IPS-18a (cell line): ENCODE results near the gene ESPN.
"Not testable (repeated sequence)": the region's sequence is repeated elsewhere in the genome, so short reads cannot be mapped to it uniquely, and the experiment has no call there.

Experiments
- H3K27ac ChIP-seq: one replicate; pipeline ENCODE4 v1.5.1; 2013; ENCODE audit warnings: low read length
- H3K27me3 ChIP-seq: one replicate; pipeline ENCODE4 v1.6.1; 2013; ENCODE audit warnings: mild to moderate bottlenecking, low read length; ENCODE audit not compliant: control insufficient read depth, insufficient read depth
- H3K36me3 ChIP-seq: one replicate; pipeline ENCODE4 v1.6.1; 2013; ENCODE audit warnings: low read depth, low read length; ENCODE audit not compliant: control insufficient read depth
- H3K4me1 ChIP-seq: one replicate; pipeline ENCODE4 v1.6.1; 2013; ENCODE audit warnings: low read depth, low read length; ENCODE audit not compliant: control insufficient read depth
- H3K4me3 ChIP-seq: one replicate; pipeline ENCODE4 v1.5.1; 2013; ENCODE audit warnings: low read length
- H3K9ac ChIP-seq: one replicate; pipeline ENCODE4 v1.6.1; 2013; ENCODE audit warnings: mild to moderate bottlenecking, low read length, moderate library complexity
- H3K9me3 ChIP-seq: one replicate; pipeline ENCODE4 v1.6.1; 2013; ENCODE audit warnings: low read depth, low read length; ENCODE audit not compliant: control insufficient read depth

ESPN gene

DNA sequence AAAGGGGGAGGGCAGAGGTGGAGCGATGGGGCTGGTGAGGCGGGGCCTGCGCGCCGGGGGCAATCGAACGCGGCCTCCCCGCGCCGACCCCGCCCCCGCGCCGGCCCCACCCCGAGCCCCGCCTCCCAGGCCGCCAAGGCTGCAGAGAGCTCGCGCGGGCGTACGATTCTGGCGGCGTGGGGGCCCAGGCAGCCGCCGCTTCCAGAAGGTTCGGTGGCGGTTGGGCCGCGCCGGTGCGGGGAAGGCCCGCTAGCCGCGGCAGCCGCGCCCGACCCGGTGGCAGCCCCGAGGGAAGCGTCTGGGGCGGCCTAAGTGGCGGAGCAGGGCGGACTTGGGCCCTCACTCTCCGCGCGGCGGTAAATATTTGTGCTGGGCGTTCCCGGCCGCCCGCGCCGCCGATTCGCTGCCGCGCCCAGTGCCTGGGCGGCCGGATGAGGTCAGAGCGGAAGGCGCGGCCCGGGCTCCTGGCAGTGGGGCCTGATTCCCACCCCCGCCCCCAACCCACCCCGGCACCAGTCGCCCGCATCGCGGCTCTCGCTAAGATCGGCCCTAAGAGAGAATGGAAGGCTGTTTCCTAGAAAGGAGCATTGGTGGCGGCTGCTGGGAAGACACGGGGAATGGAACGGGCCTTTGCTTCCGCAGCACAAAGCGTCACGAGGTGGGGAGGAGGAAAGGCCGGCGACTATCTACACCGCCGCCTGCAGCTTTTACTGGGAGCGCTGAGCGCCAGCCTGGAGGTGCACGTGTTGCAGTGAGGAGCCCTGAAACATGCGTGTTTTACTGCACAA lies 31.0 kb upstream of the ESPN start, which contains the start of gene ACOT7:
Gene ACOT7, minus strand, starts transcription at position 368 of the 788 bp plus-strand sequence. CDS start 368 bp downstream, outside the sequence.
- no peaks in the 10 kb centered on the region for H3K27me3 ChIP-seq
- no peak within 1 kb of the TSS for H3K27ac ChIP-seq
- H3K36me3 ChIP-seq: no peaks in the 10 kb centered on the region
- peak within 1 kb of the TSS; percentile 76 for H3K9ac ChIP-seq
- peaks cover 11% of the 10 kb centered on the region for H3K4me1 ChIP-seq
- H3K9me3 ChIP-seq: no peaks in the 10 kb centered on the region
- peak within 1 kb of the TSS; percentile 62 for H3K4me3 ChIP-seq

GRCh38 chr1:6395130-6395529 lies 29.4 kb upstream of the ESPN start:
- not testable (repeated sequence) for H3K27me3 ChIP-seq, H3K9ac ChIP-seq, H3K36me3 ChIP-seq, H3K4me3 ChIP-seq, H3K27ac ChIP-seq, H3K9me3 ChIP-seq
- peaks cover 11% of the 10 kb centered on the region for H3K4me1 ChIP-seq

GRCh38 chr1:6395781-6396244 lies 28.8 kb upstream of the ESPN start:
- H3K4me1 ChIP-seq: peaks cover 11% of the 10 kb centered on the region
- not testable (repeated sequence) for H3K9me3 ChIP-seq, H3K36me3 ChIP-seq, H3K27me3 ChIP-seq, H3K9ac ChIP-seq, H3K27ac ChIP-seq, H3K4me3 ChIP-seq

DNA sequence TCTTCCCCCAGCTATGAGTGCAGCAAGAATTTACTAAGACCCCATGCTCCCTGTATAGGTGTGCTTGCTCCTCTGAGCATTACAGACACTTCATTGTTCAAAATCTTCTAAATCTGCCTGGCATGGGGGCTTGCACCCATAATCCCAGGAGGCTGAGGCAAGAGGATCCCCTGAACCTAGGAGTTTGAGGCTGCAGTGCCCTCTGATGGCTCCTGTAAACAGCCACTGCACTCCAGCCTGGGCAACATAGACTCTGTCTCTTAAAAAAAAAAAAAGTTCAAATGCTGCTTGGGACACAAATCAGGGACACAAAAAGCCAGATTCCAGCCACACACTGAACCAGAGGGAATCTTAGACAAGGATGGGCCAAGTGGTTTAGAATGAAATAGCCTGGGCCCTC lies 27.6 kb upstream of the ESPN start:
- no peaks in the 10 kb centered on the region for H3K27me3 ChIP-seq
- H3K36me3 ChIP-seq: no peaks in the 10 kb centered on the region
- H3K4me3 ChIP-seq: no peak overlapping the region
- no peak overlapping the region for H3K9ac ChIP-seq
- H3K9me3 ChIP-seq: no peaks in the 10 kb centered on the region
- H3K27ac ChIP-seq: no peak overlapping the region
- H3K4me1 ChIP-seq: peaks cover 9% of the 10 kb centered on the region

GRCh38 chr1:6397844-6398441 lies 26.6 kb upstream of the ESPN start:
- no peak overlapping the region for H3K9ac ChIP-seq
- H3K36me3 ChIP-seq: no peaks in the 10 kb centered on the region
- no peak overlapping the region for H3K4me3 ChIP-seq
- peaks cover 4% of the 10 kb centered on the region for H3K4me1 ChIP-seq
- no peaks in the 10 kb centered on the region for H3K27me3 ChIP-seq
- no peak overlapping the region for H3K27ac ChIP-seq
- no peaks in the 10 kb centered on the region for H3K9me3 ChIP-seq

DNA sequence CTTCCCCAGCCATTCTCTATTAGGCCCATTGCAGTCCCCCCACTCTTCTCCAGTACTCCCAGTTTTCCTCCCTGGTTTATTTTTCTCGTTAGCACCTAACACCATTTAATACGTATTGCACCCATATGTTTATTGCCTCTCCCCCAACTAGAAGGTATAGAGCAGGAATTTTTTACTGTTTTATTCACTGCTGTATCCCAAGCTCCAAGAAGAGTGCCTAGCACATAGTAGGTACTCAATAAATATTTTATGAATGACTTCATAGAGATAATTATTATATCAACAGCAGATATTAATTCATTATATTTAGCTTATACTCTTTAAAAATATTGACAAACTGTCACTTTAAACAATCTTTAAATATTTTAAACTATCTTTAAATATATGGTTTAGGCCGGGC lies 25.3 kb upstream of the ESPN start:
- H3K27me3 ChIP-seq: no peaks in the 10 kb centered on the region
- peaks cover under 1% of the 10 kb centered on the region for H3K4me1 ChIP-seq
- no peak overlapping the region for H3K4me3 ChIP-seq
- no peaks in the 10 kb centered on the region for H3K36me3 ChIP-seq
- no peak overlapping the region for H3K9ac ChIP-seq
- no peak overlapping the region for H3K27ac ChIP-seq
- no peaks in the 10 kb centered on the region for H3K9me3 ChIP-seq

- no peaks in the 10 kb centered on the region for H3K4me1 ChIP-seq
- no peaks in the 10 kb centered on the region for H3K9me3 ChIP-seq
- H3K27ac ChIP-seq: no peak overlapping the region
- H3K9ac ChIP-seq: no peak overlapping the region
- H3K27me3 ChIP-seq: peaks cover 10% of the 10 kb centered on the region
- H3K4me3 ChIP-seq: no peak overlapping the region
- H3K36me3 ChIP-seq: no peaks in the 10 kb centered on the region
Observed at GRCh38 chr1:6401673-6402072, 22.9 kb upstream of the ESPN start.

DNA sequence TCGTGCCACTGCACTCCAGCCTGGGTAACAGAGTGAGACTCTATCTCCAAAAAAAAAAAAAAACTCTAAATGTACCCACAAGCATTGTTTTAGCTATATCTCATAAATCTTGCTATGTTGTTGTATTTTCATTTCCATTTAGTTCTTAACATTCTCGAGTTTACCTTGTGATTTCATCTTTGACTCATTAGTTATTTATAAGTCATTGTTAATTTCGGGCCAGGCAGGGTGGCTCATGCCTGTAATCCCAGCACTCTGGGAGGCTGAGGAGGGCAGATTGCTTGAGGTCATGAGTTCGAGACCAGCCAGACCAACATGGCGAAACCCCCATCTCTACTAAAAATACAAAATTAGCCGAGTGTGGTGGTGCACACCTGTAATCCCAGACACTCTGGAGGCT lies 16.6 kb upstream of the ESPN start:
- Histone ChIP-seq H3K27me3 (peaks cover 13% of the 10 kb centered on the region), H3K4me3 (no peak overlapping the region), H3K9ac (no peak overlapping the region), H3K36me3 (no peaks in the 10 kb centered on the region), H3K4me1 (no peaks in the 10 kb centered on the region), H3K9me3 (no peaks in the 10 kb centered on the region), H3K27ac (no peak overlapping the region)

- no peak overlapping the region for H3K4me3 ChIP-seq
- no peaks in the 10 kb centered on the region for H3K4me1 ChIP-seq
- H3K36me3 ChIP-seq: no peaks in the 10 kb centered on the region
- H3K9ac ChIP-seq: no peak overlapping the region
- no peaks in the 10 kb centered on the region for H3K9me3 ChIP-seq
- H3K27ac ChIP-seq: no peak overlapping the region
- H3K27me3 ChIP-seq: peaks cover 13% of the 10 kb centered on the region
Observed at GRCh38 chr1:6409053-6409452, 15.5 kb upstream of the ESPN start.

- H3K27ac ChIP-seq: no peak overlapping the region
Observed at GRCh38 chr1:6409733-6410132, 14.8 kb upstream of the ESPN start.

DNA sequence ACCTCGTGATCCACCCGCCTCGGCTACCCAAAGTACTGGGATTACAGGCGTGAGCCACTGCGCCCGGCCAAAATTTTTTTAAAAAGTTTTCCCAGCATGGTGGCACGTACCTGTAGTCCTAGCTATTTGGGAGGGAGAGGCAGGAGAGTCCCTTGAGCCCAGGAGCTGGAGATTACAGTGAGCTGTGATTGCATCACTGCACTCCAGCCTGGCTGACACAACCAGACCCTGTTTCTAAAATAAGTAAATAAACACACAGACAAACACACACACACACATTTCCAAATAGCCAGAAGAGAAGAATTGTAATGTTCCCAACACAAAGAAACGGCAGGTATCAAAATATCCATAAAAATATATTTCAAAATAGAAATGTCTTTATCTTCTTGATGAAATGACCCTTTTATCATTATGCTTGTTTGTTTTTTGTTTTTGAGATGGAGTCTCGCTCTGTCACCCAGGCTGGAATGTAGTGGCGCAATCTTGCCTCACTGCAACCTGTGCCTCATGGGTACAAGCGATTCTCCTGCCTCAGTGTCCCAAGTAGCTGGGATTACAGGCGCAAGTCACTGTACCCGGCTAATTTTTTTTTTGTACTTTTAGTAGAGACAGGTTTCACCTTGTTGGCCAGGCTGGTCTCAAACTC lies 14.2 kb upstream of the ESPN start:
- H3K4me3 ChIP-seq: no peak overlapping the region
- H3K36me3 ChIP-seq: no peaks in the 10 kb centered on the region
- H3K9ac ChIP-seq: no peak overlapping the region
- peaks cover 21% of the 10 kb centered on the region for H3K27me3 ChIP-seq
- H3K4me1 ChIP-seq: peaks cover 4% of the 10 kb centered on the region
- H3K27ac ChIP-seq: no peak overlapping the region
- H3K9me3 ChIP-seq: no peaks in the 10 kb centered on the region

More at GRCh38 chr1:6409733-6410132, 14.8 kb upstream of the ESPN start:
- no peaks in the 10 kb centered on the region for H3K36me3 ChIP-seq
- peaks cover 3% of the 10 kb centered on the region for H3K4me1 ChIP-seq
- no peaks in the 10 kb centered on the region for H3K9me3 ChIP-seq
- H3K9ac ChIP-seq: no peak overlapping the region
- no peak overlapping the region for H3K4me3 ChIP-seq
- peaks cover 20% of the 10 kb centered on the region for H3K27me3 ChIP-seq
